Stimulated activated CD4-positive, alpha-beta T cell treated with anti-CD3 and anti-CD28 coated beads, Interleukin-12 subunit alpha, Interleukin-12 subunit beta, amount 100 ng/mL, for 48 hours (primary cell): ENCODE results near the gene EIF4E3.

Source experiments
- DNase-seq, 3 donors: peaks; one replicate each; pipeline ENCODE4 v3.0.0-alpha.2; 2020; ENCODE audit warnings: low read depth in 2 of 3, low spot score in 1 of 3

The EIF4E3 gene

DNA sequence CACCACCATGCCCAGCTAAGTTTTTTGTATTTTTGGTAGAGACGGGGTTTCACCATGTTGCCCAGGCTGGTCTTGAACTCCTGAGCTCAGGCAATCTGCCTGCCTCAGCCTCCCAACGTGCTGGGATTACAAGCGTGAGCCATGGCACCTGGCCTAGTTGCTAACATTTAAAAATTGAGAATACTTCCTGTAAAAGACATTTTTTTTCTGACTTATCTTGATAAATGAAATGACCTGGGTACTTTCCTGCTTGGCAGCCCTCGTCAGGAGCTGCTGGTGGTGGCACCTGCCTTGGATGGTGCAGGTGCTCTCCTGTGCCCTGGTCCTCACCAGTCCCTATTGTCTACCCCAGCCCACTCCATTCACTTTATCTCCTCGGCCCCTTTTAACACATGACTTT lies 74.8 kb downstream of the EIF4E3 start:
- no peak for DNase-seq

DNA sequence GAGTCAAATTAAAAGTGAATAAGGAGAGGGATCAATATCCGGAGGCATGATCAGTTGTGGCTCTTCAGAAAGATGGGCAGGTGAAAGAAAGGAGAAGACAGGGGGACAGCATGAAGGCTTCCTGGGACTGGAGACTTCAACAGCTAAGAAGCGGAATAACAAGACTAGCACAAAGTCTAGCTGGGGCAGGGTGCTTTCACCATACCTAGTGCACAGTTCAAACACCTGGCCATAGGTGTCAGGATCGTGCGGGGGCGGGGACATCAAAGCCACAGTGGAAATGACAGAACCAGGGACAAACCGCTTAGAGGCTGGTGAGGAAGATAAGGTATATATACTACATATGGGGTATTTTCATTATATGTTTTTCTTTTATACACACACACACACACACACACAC lies 75.4 kb downstream of the EIF4E3 start:
- no peak for DNase-seq

DNA sequence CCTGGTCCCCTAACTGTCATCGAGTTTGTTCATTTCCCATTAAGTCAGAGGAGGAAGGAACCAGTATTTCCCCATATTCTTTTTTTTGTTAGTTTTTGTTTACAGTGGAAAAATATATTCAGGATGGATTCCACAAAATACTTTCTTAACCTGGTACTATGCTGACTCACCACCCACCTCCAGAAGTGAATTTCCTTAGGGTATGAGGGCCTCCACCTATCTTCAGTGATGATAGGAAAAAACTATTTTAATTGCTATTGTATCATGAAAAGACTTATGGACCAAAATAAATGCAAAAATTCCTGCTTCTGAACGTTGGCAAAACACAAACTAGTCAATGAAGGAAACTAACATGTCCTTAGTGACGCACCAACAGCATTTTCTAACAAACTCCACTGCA lies 77.5 kb downstream of the EIF4E3 start:
- no peak for DNase-seq

DNA sequence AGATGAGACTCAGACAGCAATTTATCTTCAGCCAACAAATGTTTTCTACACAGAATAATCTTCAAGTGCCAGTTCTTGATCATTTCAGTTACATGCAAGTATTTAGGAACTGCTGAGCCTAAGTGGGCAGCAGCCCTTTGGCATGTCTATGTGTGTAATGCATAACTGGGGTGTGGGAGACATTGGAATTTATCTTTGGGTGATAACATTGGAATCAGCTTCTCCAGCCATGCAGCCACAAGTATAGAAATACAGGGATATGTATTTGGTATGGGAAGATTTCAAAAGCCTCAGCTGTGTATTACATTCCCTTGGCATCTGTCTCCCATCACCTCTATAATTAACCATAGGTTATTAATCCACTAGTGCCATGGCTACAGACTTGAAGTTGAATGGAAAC lies 78.2 kb downstream of the EIF4E3 start:
- no peak for DNase-seq

DNA sequence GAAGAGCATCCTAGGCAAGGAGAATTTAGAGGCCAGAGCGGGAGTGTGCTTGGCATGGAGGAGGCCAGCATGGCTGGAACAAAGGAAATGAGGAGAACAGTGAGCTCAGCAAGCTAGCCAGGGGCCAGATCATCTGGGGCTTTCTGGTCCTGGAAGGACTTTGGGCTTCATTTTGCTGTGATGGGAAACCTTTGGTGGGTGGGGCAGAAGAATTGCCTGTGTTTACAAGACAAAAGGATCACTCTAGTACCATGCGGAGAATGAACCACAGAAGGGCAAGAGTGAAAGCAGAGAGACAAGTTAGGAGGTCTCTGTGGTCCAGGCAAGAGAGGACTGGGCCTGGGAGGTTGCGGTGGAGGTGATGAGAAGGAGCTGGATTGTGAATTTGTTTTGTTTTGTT lies 80.1 kb downstream of the EIF4E3 start:
- DNase-seq = no peak

DNA sequence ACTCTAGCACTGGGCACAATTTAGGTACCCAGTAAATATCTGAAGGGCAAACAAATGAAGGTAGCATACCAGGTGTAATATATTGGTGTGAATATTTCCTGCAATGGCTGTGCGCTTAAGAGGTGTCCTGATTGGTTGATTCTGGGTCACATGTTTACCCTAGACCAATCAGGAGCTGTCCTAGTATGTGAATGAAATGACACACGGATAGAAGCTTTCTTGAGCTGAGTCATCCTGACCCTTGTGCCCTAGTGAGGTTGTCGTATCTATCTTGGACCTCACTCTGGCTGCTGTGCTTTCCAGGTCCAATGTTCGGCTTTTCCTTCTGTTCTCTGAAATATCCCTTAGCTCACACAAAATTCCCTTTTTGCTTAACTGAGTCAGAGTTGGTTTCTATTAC lies 83.5 kb downstream of the EIF4E3 start:
- DNase-seq = peak in 1 of 3 donors; percentile 20

DNA sequence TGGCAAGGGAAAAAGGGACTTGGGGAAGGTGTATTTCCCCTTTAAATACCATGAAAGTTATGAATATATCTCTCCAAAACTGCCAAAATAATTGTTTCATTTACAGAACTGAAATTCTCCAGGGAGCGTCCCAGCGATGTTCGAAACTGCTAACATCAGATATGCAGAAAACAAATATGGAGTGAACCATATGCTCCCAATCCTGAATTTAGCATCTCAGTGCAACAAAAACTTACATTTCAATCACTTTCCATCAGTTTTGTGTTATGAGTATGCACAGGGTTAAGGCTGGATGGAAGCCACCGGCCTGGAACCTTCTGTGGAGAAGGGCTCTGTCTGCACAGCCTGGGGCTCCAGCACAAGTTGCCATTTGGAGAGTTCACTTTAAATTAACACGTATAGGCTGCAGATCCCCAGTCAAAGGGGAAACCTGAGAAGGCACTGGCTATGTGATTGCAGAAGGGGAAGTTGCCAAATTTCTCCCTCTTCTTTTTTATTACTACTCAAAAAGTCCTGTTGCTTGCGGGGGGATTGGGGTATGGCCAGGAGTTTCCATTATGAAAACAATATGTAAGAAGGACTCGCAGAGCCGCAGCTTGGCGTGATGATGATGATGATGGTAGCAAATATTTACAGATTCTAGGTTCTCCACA lies 84.7 kb downstream of the EIF4E3 start:
- DNase-seq = no peak

DNA sequence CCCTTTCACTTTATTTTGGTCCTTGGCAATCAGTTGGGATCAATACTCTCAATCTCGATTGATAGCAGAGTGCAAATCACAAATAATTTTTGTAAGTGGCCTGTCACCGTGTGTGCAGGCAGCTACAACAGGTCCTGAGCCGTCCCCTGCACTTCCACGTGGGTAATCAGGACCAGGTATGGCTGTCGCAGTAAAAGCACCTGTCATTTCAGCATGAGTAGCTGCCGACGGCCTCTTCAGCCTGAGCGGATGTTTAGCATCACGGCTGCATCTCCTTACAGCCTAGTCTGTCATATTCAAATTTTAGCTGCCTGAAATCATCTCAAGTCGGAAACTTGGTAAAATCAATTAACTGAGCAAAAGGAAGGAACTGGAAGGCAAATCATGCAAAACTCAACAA lies 88.7 kb downstream of the EIF4E3 start:
- DNase-seq = no peak

DNA sequence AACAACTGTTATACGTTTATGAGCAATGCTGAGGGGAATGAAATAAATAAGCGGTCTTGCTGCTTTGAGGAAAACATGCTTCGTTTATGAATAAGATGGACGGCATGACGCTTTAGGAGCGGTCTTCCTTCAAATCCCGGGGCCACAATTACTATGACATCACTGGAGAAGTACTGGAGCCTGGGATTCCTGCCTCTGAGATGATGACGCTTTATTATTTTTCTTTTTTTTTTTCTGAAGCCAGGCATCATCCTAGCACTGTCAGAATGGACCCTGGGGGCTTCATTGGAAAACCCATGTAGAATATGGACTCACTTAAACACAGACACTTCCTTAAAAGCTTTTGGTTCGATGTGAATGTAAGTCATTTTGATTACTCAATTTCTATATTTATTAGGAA lies 89.2 kb downstream of the EIF4E3 start:
- no peak for DNase-seq

DNA sequence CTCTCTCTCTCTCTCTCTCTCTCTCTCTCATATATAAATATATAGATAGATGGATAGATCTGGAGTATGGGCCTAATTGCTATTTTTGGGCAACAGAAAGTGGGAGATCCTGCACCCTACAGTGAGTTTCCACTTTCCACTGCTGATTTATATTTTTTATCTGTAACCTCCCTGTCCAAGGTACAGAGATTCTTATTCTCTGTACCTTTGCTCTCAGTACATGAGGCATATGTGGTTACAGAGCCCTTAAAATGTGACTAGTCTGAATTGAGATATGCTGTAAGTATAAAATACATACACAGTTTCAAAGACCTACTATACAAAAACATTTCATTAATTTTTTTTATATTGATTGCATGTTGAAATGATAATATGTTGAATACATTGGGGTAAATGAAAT lies 90.5 kb downstream of the EIF4E3 start:
- DNase-seq = no peak

DNA sequence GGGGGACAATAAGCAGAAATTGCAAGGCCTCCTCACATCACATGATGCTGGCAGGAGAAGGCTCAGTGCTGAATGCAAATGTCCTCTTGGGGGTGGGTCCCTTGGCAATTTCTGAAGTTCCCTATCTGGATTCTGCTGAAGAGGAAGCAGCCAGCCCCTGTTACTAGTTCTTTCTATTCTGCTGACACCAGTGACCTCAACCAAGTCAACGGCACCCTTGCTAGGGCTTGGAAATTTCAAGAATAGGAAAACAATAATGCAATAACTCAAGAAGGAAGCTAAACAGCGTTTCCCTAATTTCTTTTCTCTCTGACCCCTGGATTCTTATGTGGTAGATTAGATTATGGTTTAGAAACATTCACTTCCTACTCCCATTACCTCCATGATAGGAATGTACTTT lies 95.5 kb downstream of the EIF4E3 start:
- no peak for DNase-seq

DNA sequence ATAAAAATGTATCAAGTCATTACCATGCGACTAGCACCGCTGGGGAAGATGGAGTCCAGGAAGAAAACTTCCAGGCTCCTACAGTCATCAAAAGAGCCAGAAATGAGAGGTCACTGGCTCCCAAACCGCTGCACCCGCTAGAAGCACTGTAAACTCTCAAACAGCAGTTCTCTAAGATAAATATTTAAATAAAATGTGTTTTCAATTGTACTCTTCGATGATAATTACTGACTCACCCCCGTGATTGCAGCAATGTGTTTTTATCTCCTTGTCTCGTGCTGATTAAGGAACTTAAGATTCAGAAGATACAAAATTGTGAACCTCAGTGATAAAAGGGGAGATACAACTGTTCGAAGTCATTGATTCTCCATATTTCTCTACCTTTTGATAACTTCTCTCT lies 95.9 kb downstream of the EIF4E3 start:
- DNase-seq = no peak

DNA sequence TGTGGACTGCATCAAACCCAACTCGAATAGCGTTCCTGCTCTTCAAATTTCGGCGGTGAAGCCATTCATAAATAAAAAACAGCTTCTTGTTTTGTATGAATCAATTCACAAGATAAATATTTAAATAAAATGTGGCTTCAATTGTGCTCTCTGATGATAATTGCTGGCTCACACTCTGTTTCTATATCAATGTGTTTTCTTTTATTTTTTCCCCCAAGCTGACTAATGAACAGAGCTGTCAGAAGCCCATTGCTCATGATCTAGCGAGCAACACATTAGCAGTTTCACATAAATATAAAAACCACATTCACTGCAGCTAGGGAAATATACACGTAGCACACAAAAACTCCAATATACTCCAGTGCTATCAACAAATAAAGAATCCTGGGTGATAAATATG lies 96.7 kb downstream of the EIF4E3 start:
- no peak for DNase-seq

DNA sequence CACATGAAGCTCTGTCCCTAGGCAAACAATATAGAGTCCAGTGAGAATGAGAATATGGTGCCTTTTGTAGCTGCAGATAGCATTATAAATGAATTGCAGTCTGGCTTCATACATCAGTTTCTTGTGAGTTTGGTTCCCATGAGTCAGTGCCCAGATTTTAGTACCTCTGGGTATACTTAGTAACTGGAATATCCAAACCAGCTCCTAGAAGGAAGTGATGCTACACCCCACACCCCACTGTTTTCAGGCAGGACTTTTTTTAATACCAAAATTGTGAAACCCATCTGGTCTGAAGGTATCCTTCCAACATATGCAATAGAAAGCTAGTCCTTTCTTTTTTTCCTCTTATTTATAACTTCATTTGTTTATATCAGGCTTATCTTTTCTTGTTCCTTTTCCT lies 99.5 kb downstream of the EIF4E3 start:
- no peak for DNase-seq
